ENCODE data around the gene SLC38A4. TPM values are rescaled to one million over a fixed set of nuclear protein-coding genes. Genes with fewer than 3 reads are reported as not detected.

SLC38A4 gene
- total and polyA plus RNA-seq, 9 of the 15 experiments (the other 6 are each of a cell fraction or from before 2014, with no cell fraction given) = 0.16 TPM; not detected in 8

- ATAC-seq (no peak), DNase-seq (ENCODE audit: extremely low read depth in 1 of 4, low spot score in 3 of 4) (no peak), FAIRE-seq (no peak)
- intact Hi-C loops (cut with micrococcal nuclease) = no loop called here
- no peak overlapping the region for H3K4me3 ChIP-seq
- in situ Hi-C loops (cut with MboI) = no loop called here
- no peaks in the 10 kb centered on the region for H3K79me2 ChIP-seq (ENCODE audit: control insufficient read depth, insufficient read depth, low read length)
- H4K20me1 ChIP-seq (replicated peaks; ENCODE audit: control insufficient read depth, insufficient read depth, low read length) = no peaks in the 10 kb centered on the region
- CTCF ChIA-PET (ENCODE audit: low intra/inter-chr PET ratio) = no interaction called here
- TF ChIP-seq RCOR1 (IDR thresholded peaks at IDR 0.05; ENCODE audit: borderline replicate concordance in 1 of 2, low read depth in 2 of 2, low read length in 2 of 2) = no peak
- no peak for TF ChIP-seq SPI1 (IDR thresholded peaks at IDR 0.05; ENCODE audit: borderline replicate concordance, low read depth, low read length)
- no peak for TF ChIP-seq MTA3 (IDR thresholded peaks at IDR 0.05; ENCODE audit: borderline replicate concordance)
- TF ChIP-seq, protein P1, sequence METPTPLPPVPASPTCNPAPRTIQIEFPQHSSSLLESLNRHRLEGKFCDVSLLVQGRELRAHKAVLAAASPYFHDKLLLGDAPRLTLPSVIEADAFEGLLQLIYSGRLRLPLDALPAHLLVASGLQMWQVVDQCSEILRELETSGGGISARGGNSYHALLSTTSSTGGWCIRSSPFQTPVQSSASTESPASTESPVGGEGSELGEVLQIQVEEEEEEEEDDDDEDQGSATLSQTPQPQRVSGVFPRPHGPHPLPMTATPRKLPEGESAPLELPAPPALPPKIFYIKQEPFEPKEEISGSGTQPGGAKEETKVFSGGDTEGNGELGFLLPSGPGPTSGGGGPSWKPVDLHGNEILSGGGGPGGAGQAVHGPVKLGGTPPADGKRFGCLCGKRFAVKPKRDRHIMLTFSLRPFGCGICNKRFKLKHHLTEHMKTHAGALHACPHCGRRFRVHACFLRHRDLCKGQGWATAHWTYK (CRISPR knock-in tag; IDR thresholded peaks at IDR 0.05) = no peak
- TF ChIP-seq, protein P2, sequence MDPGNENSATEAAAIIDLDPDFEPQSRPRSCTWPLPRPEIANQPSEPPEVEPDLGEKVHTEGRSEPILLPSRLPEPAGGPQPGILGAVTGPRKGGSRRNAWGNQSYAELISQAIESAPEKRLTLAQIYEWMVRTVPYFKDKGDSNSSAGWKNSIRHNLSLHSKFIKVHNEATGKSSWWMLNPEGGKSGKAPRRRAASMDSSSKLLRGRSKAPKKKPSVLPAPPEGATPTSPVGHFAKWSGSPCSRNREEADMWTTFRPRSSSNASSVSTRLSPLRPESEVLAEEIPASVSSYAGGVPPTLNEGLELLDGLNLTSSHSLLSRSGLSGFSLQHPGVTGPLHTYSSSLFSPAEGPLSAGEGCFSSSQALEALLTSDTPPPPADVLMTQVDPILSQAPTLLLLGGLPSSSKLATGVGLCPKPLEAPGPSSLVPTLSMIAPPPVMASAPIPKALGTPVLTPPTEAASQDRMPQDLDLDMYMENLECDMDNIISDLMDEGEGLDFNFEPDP (CRISPR knock-in tag; IDR thresholded peaks at IDR 0.05) = no peak
- TF ChIP-seq RBFOX2 (IDR thresholded peaks at IDR 0.05; ENCODE audit: low read depth, low read length) = no peak
- TF ChIP-seq NEUROD1 (IDR thresholded peaks at IDR 0.05; ENCODE audit: borderline replicate concordance, low read depth, low read length, partially characterized antibody) = no peak
- TF ChIP-seq CCAR2 (IDR thresholded peaks at IDR 0.05; ENCODE audit: low read depth, low read length) = no peak
- no peak for TF ChIP-seq FOXP1 (CRISPR knock-in tag; IDR thresholded peaks at IDR 0.05)
- no peak for TF ChIP-seq PURB (CRISPR knock-in tag; IDR thresholded peaks at IDR 0.05; ENCODE audit: low read depth)
- TF ChIP-seq KLF13 (tag; IDR thresholded peaks at IDR 0.05; ENCODE audit: borderline replicate concordance, low read depth) = no peak
- no peak for TF ChIP-seq ZBTB7A (IDR thresholded peaks at IDR 0.05; ENCODE audit: borderline replicate concordance, control insufficient read depth, low read depth, low read length)
- no peak overlapping the region for H2AFZ ChIP-seq (ENCODE audit: low read depth, low read length)
- no peaks in the 10 kb centered on the region for H3K4me1 ChIP-seq (replicated peaks in 1 of 2; ENCODE audit: control insufficient read depth in 2 of 2, insufficient read depth in 2 of 2, low read length in 2 of 2)
- BruUV-seq (replicated peaks) = no TSS peak
- no peak overlapping the region for H3K9ac ChIP-seq (ENCODE audit: insufficient read depth in 1 of 2, low read depth in 2 of 2, low read length in 2 of 2)
- WGBS (ENCODE audit: insufficient coverage, low coverage, missing lambda C conversion rate) = 3% methylated on average over 2 of the region's 2 CpGs
- no peak overlapping the region for H3K27ac ChIP-seq (ENCODE audit: extremely low read depth, low read depth, low read length)
- POLR2A ChIA-PET = no interaction called here
- no peak overlapping the region for H3K4me2 ChIP-seq (ENCODE audit: insufficient read depth, low read length)
- no peaks in the 10 kb centered on the region for H3K9me3 ChIP-seq (replicated peaks; ENCODE audit: control insufficient read depth, insufficient read depth, low read depth, low read length)
- H3K9me1 ChIP-seq (ENCODE audit: control insufficient read depth, insufficient read depth, low read length) = no peaks in the 10 kb centered on the region
- no peaks in the 10 kb centered on the region for H3K36me3 ChIP-seq (ENCODE audit: control insufficient read depth, insufficient read depth, low read length)
- no peaks in the 10 kb centered on the region for H3K27me3 ChIP-seq (ENCODE audit: control insufficient read depth in 2 of 2, insufficient read depth in 2 of 2, low read length in 2 of 2)
Measured at GRCh38 chr12:46841891-46842290, 16.1 kb upstream of the SLC38A4 start.
